Measurements from ENCODE around the gene CTSL. TPM values are rescaled to one million over a fixed set of nuclear protein-coding genes. Genes with fewer than 3 reads are reported as not detected.

Gene CTSL
- total and polyA plus RNA-seq, 9 donors, result 42.8 to 80.3 (median 50.9) TPM

DNA sequence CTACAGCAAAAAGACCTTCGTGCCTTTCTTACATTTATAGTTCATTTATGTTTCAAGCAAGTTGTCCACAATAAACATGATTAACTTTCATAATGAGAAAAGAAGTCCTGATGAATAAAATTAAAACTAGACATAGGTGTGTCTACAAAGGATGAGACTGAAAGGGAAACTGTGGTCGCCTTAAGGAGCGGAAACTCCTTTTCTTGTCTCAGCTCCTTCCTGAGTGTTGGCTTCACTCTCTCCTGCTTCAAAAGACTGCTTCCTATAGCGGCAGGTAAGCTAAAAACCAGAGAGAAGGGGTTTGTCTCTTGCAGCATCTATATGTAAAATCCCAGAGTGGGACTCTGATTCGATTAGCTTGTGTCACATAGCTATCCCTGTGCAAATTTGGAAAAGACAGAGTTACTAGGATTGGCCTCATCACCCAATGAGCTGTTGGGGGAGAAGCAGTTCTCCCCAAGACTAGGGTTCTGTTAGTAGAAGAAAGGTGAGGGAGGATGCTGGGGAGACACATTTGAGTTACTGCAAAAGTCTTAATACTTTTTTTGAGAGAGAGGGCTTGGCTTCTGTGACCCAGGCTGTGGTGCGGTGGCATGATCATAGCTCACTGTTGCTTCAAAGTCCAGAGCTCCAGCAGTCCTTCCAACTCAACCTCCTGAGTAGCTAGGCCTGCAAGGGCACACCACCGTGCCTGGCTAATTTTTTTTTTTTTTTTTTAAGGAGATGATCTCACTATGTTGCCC lies 16.8 kb upstream of the CTSL start:
- H3K4me1 ChIP-seq (ENCODE audit: control insufficient read depth, insufficient read depth, low read length), result peaks cover 11% of the 10 kb centered on the region
- DNase-seq, result no peak
- no peak overlapping the region for H3K4me3 ChIP-seq (ENCODE audit: low read length)
- H3K27ac ChIP-seq (ENCODE audit: low read length), result no peak overlapping the region
- H3K36me3 ChIP-seq (ENCODE audit: control insufficient read depth, insufficient read depth, low read length), result peaks cover 17% of the 10 kb centered on the region
- H3K9me3 ChIP-seq (replicated peaks; ENCODE audit: control insufficient read depth, low read depth, low read length), result no peaks in the 10 kb centered on the region
- no peaks in the 10 kb centered on the region for H3K27me3 ChIP-seq (ENCODE audit: control insufficient read depth, insufficient read depth, low read length)
- 56% methylated on average over 4 of the region's 7 CpGs for WGBS (ENCODE audit: insufficient coverage)

DNA sequence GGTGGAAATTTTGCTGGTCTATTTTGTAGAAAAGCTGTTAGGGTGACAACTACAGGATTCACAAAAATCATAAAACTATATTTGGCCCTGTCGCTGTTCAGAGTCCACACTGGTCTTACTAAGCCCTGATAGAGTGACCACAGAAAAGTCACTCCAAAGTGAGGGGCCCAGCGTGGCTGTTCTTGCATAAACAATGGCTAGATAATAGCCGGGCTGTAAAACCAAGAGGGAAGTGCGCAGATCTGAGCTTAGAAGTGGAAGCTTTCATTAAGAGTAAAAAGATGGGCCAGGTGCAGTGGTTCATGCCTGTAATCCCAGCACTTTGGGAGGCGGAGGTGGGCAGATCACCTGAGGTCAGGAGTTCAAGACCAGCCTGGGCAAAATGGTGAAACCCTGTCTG lies 15.5 kb upstream of the CTSL start:
- no peaks in the 10 kb centered on the region for H3K27me3 ChIP-seq (ENCODE audit: control insufficient read depth, insufficient read depth, low read length)
- DNase-seq, result no peak
- 84% methylated on average over 5 of the region's 5 CpGs for WGBS (ENCODE audit: insufficient coverage)
- no peak overlapping the region for H3K4me3 ChIP-seq (ENCODE audit: low read length)
- peaks cover 11% of the 10 kb centered on the region for H3K4me1 ChIP-seq (ENCODE audit: control insufficient read depth, insufficient read depth, low read length)
- H3K27ac ChIP-seq (ENCODE audit: low read length), result no peak overlapping the region
- peaks cover 17% of the 10 kb centered on the region for H3K36me3 ChIP-seq (ENCODE audit: control insufficient read depth, insufficient read depth, low read length)
- no peaks in the 10 kb centered on the region for H3K9me3 ChIP-seq (replicated peaks; ENCODE audit: control insufficient read depth, low read depth, low read length)

DNA sequence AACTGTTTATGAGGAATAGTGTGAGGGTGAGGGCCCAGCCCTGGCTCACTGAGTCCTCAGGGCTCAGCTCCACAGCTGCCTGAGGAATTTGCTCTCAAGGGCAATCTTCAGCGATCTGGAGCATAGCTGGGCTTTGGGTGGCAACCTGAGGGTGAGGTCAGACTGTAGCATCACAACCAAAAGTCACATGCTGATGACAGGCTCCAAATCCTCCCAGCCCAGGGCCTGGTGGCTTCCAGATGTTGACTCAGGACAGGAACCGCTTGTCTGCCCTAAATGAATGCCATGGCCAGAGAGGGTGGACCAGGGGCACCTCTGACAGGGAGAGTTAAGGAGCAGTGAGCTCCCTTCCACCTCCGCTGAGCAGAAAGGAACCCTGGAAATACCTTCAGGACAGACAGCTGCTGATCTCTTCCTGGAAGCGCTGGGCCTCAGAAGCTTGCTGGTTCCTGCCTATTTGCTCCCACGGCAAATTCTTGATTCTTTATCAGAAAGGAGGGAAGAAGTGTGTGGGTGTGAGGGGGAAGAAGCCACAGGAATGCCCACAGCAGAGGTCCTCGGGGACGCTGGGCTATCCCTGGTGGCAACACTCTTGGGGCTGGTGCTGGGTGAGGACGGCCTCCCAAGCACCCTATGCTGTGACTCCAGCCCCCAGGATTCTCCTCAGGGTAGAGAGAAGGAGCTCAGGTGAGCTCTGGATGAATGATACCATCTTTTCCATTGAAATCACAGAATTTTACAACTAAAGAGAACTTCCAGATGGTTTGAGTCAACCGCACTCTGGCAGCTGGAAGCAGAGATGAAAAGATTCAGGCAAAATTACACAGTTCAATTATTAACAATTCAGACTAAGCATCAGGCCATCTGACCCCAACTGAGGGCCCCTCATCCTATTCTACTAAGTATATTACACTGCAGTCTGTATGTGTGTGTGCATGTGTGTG lies 13.8 kb upstream of the CTSL start:
- DNase-seq, result no peak
- Histone ChIP-seq H3K4me1 (ENCODE audit: control insufficient read depth, insufficient read depth, low read length) (peaks cover 11% of the 10 kb centered on the region), H3K4me3 (ENCODE audit: low read length) (no peak overlapping the region), H3K27me3 (ENCODE audit: control insufficient read depth, insufficient read depth, low read length) (no peaks in the 10 kb centered on the region), H3K9me3 (replicated peaks; ENCODE audit: control insufficient read depth, low read depth, low read length) (no peaks in the 10 kb centered on the region), H3K27ac (ENCODE audit: low read length) (no peak overlapping the region), H3K36me3 (ENCODE audit: control insufficient read depth, insufficient read depth, low read length) (peaks cover 3% of the 10 kb centered on the region)
- WGBS (ENCODE audit: insufficient coverage), result 57% methylated on average over 7 of the region's 9 CpGs

GRCh38 chr9:87712801-87713277 lies 13.1 kb upstream of the CTSL start:
- H3K27ac ChIP-seq (ENCODE audit: low read length), result peak overlapping the region; percentile 59
- peaks cover under 1% of the 10 kb centered on the region for H3K36me3 ChIP-seq (ENCODE audit: control insufficient read depth, insufficient read depth, low read length)
- H3K4me1 ChIP-seq (ENCODE audit: control insufficient read depth, insufficient read depth, low read length), result peaks cover 11% of the 10 kb centered on the region
- H3K4me3 ChIP-seq (ENCODE audit: low read length), result no peak overlapping the region
- 94% methylated on average over 3 of the region's 6 CpGs for WGBS (ENCODE audit: insufficient coverage)
- no peak for DNase-seq
- no peaks in the 10 kb centered on the region for H3K27me3 ChIP-seq (ENCODE audit: control insufficient read depth, insufficient read depth, low read length)
- no peaks in the 10 kb centered on the region for H3K9me3 ChIP-seq (replicated peaks; ENCODE audit: control insufficient read depth, low read depth, low read length)

- H3K27me3 ChIP-seq (ENCODE audit: control insufficient read depth, insufficient read depth, low read length), result no peaks in the 10 kb centered on the region
- peak overlapping the region; percentile 59 for H3K27ac ChIP-seq (ENCODE audit: low read length)
- H3K36me3 ChIP-seq (ENCODE audit: control insufficient read depth, insufficient read depth, low read length), result no peaks in the 10 kb centered on the region
- WGBS (ENCODE audit: insufficient coverage), result 29% methylated on average over 8 of the region's 11 CpGs
- peaks cover 11% of the 10 kb centered on the region for H3K4me1 ChIP-seq (ENCODE audit: control insufficient read depth, insufficient read depth, low read length)
- no peaks in the 10 kb centered on the region for H3K9me3 ChIP-seq (replicated peaks; ENCODE audit: control insufficient read depth, low read depth, low read length)
- peak; percentile 89 for DNase-seq
- peak overlapping the region; percentile 11 for H3K4me3 ChIP-seq (ENCODE audit: low read length)
Observed at GRCh38 chr9:87713278-87713987, 12.5 kb upstream of the CTSL start.

GRCh38 chr9:87713988-87714330 lies 12.0 kb upstream of the CTSL start:
- Histone ChIP-seq H3K9me3 (replicated peaks; ENCODE audit: control insufficient read depth, low read depth, low read length) (no peaks in the 10 kb centered on the region), H3K27me3 (ENCODE audit: control insufficient read depth, insufficient read depth, low read length) (no peaks in the 10 kb centered on the region), H3K4me1 (ENCODE audit: control insufficient read depth, insufficient read depth, low read length) (peaks cover 11% of the 10 kb centered on the region), H3K4me3 (ENCODE audit: low read length) (no peak overlapping the region), H3K27ac (ENCODE audit: low read length) (peak overlapping the region; percentile 59), H3K36me3 (ENCODE audit: control insufficient read depth, insufficient read depth, low read length) (no peaks in the 10 kb centered on the region)
- WGBS (ENCODE audit: insufficient coverage), result no CpG with 5 or more reads among the region's 5 CpGs
- DNase-seq, result no peak

DNA sequence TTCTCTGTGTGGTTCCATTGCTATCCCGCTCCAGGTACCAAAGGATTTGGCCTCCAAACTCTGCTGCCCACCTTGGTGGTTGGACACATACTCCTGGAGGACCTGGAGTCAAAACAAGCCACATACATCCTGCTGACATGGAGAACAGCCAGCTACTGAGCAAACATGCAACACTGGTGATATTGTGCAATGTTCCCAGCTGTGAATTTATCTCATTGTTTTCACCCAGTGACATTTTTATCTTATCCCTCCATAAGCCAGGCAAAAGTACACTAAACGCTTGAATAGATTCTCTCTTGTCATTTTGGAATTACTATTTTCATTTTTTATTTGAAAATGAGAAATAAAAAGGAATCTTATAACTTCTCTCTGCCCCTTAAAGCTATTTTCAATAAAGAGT lies 11.1 kb upstream of the CTSL start:
- H3K36me3 ChIP-seq (ENCODE audit: control insufficient read depth, insufficient read depth, low read length), result no peaks in the 10 kb centered on the region
- DNase-seq, result peak; percentile 81

GRCh38 chr9:87716141-87716540 lies 9.8 kb upstream of the CTSL start:
- peaks cover 11% of the 10 kb centered on the region for H3K4me1 ChIP-seq (ENCODE audit: control insufficient read depth, insufficient read depth, low read length)
- DNase-seq, result no peak
- H3K27me3 ChIP-seq (ENCODE audit: control insufficient read depth, insufficient read depth, low read length), result no peaks in the 10 kb centered on the region
- no peaks in the 10 kb centered on the region for H3K36me3 ChIP-seq (ENCODE audit: control insufficient read depth, insufficient read depth, low read length)
- no peaks in the 10 kb centered on the region for H3K9me3 ChIP-seq (replicated peaks; ENCODE audit: control insufficient read depth, low read depth, low read length)
- no peak overlapping the region for H3K4me3 ChIP-seq (ENCODE audit: low read length)
- 38% methylated on average over 1 of the region's 2 CpGs for WGBS (ENCODE audit: insufficient coverage)
- no peak overlapping the region for H3K27ac ChIP-seq (ENCODE audit: low read length)

More for the DNA sequence above, 11.1 kb upstream of the CTSL start:
- Histone ChIP-seq H3K4me1 (ENCODE audit: control insufficient read depth, insufficient read depth, low read length) (peaks cover 11% of the 10 kb centered on the region), H3K4me3 (ENCODE audit: low read length) (no peak overlapping the region), H3K9me3 (replicated peaks; ENCODE audit: control insufficient read depth, low read depth, low read length) (no peaks in the 10 kb centered on the region), H3K27ac (ENCODE audit: low read length) (peak overlapping the region; percentile 29), H3K27me3 (ENCODE audit: control insufficient read depth, insufficient read depth, low read length) (no peaks in the 10 kb centered on the region)
- 100% methylated on average over 1 of the region's 2 CpGs for WGBS (ENCODE audit: insufficient coverage)

GRCh38 chr9:87717456-87717855 lies 8.5 kb upstream of the CTSL start:
- WGBS (ENCODE audit: insufficient coverage), result 83% methylated on average over 1 of the region's 1 CpG
- H3K36me3 ChIP-seq (ENCODE audit: control insufficient read depth, insufficient read depth, low read length), result no peaks in the 10 kb centered on the region
- H3K9me3 ChIP-seq (replicated peaks; ENCODE audit: control insufficient read depth, low read depth, low read length), result no peaks in the 10 kb centered on the region
- peaks cover 6% of the 10 kb centered on the region for H3K4me1 ChIP-seq (ENCODE audit: control insufficient read depth, insufficient read depth, low read length)
- H3K27me3 ChIP-seq (ENCODE audit: control insufficient read depth, insufficient read depth, low read length), result no peaks in the 10 kb centered on the region
- DNase-seq, result no peak
- H3K4me3 ChIP-seq (ENCODE audit: low read length), result no peak overlapping the region
- no peak overlapping the region for H3K27ac ChIP-seq (ENCODE audit: low read length)

GRCh38 chr9:87718231-87718630 lies 7.7 kb upstream of the CTSL start:
- Histone ChIP-seq H3K27ac (ENCODE audit: low read length) (no peak overlapping the region), H3K36me3 (ENCODE audit: control insufficient read depth, insufficient read depth, low read length) (no peaks in the 10 kb centered on the region), H3K4me1 (ENCODE audit: control insufficient read depth, insufficient read depth, low read length) (peaks cover 5% of the 10 kb centered on the region), H3K9me3 (replicated peaks; ENCODE audit: control insufficient read depth, low read depth, low read length) (no peaks in the 10 kb centered on the region), H3K4me3 (ENCODE audit: low read length) (no peak overlapping the region), H3K27me3 (ENCODE audit: control insufficient read depth, insufficient read depth, low read length) (no peaks in the 10 kb centered on the region)
- DNase-seq, result no peak
- WGBS (ENCODE audit: insufficient coverage), result 100% methylated on average over 1 of the region's 3 CpGs

Measured in muscle of leg (tissue), 11 donors.